CD4-positive, alpha-beta T cell (primary cell): ENCODE measurements around the gene RBP4. TPM values are rescaled to one million over a fixed set of nuclear protein-coding genes. Genes with fewer than 3 reads are reported as not detected.

Source experiments
- ATAC-seq: fragments of 200-7000 bp; cut with Tn5 transposase; one replicate; pipeline ENCODE4 v1.10.0; 2022; ENCODE audit warnings: mild to moderate bottlenecking; ENCODE audit not compliant: poor library complexity
- CTCF ChIA-PET: fragments of 350-600 bp; sonication (Branson Sonifier 250); formaldehyde crosslinking; loops from one replicate; lab custom pipeline; 2021; ENCODE audit warnings: antibody characterized with exemption, inconsistent platforms; lab: Charles Lee
- POLR2A ChIA-PET: fragments of 350-600 bp; sonication (Branson Sonifier 250); formaldehyde crosslinking; loops from one replicate; lab custom pipeline; 2021; ENCODE audit warnings: antibody characterized with exemption, inconsistent platforms; lab: Charles Lee
- DNase-seq, 14 experiments: peaks; one replicate each; pipeline ENCODE4 v3.0.0-alpha.2; 2013 to 2020; ENCODE audit warnings: mixed read lengths in 2 of 14
- H3K27ac ChIP-seq, 2 donors: one replicate each; pipeline versions ENCODE4 v1.5.1 to v1.7.0; 2013; ENCODE audit warnings: low read length in 2 of 2, low read depth in 1 of 2, mild to moderate bottlenecking in 1 of 2
- H3K27me3 ChIP-seq, 2 experiments: 1 replicate in 1 of 2; 2 replicates in 1 of 2; pipeline versions ENCODE4 v1.6.1 to v1.7.0; 2013; ENCODE audit warnings: low read length in 2 of 2, control low read depth in 1 of 2, mild to moderate bottlenecking in 1 of 2, moderate library complexity in 1 of 2; ENCODE audit not compliant: insufficient read depth in 2 of 2, control insufficient read depth in 1 of 2
- H3K36me3 ChIP-seq: one replicate; pipeline ENCODE4 v1.6.1; 2013; ENCODE audit warnings: low read length, control low read depth; ENCODE audit not compliant: insufficient read depth
- H3K4me1 ChIP-seq: one replicate; pipeline ENCODE4 v1.6.1; 2013; ENCODE audit warnings: low read length, control low read depth; ENCODE audit not compliant: insufficient read depth
- H3K4me3 ChIP-seq: one replicate; pipeline ENCODE4 v1.5.1; 2013; ENCODE audit warnings: mild to moderate bottlenecking, low read length, moderate library complexity
- H3K9me3 ChIP-seq, 2 experiments: 1 replicate in 1 of 2; 2 replicates in 1 of 2; pipeline versions ENCODE4 v1.6.1 to v1.7.0; 2013; ENCODE audit warnings: low read length in 2 of 2, mild to moderate bottlenecking in 2 of 2, control low read depth in 1 of 2, moderate library complexity in 1 of 2; ENCODE audit not compliant: control insufficient read depth in 1 of 2, insufficient read depth in 1 of 2
- H3K27ac Mint-ChIP-seq: one replicate; pipeline ENCODE4 v1.8.0; 2020; ENCODE audit warnings: mixed read lengths
- H3K27me3 Mint-ChIP-seq: one replicate; pipeline ENCODE4 v1.8.0; 2021; ENCODE audit warnings: mixed read lengths
- H3K36me3 Mint-ChIP-seq: one replicate; pipeline ENCODE4 v1.8.0; 2021; ENCODE audit warnings: low read depth, mixed read lengths
- H3K4me1 Mint-ChIP-seq: one replicate; pipeline ENCODE4 v1.8.0; 2021; ENCODE audit warnings: low read depth, mixed read lengths
- H3K4me3 Mint-ChIP-seq: one replicate; pipeline ENCODE4 v1.8.0; 2020; ENCODE audit warnings: mild to moderate bottlenecking, mixed read lengths
- H3K9me3 Mint-ChIP-seq: one replicate; pipeline ENCODE4 v1.8.0; 2020; ENCODE audit warnings: mixed read lengths
- intact Hi-C, 2 experiments: fragments of 100-400 bp; cut with DNase I in 1 of 2; cut with micrococcal nuclease in 1 of 2; formaldehyde crosslinking; loops; one replicate each; pipeline versions ENCODE4 v1.15.1 to v1.9.0; 2023 to 2025; cut with DNase I, micrococcal nuclease
- total RNA-seq, 174 experiments: library from RNA in 2 of 174; stranded (reverse) in 2 of 174; gene quantifications; one replicate each; pipeline ENCODE4 v1.2.3 and lab custom pipeline; 2021 to 2026
- TF ChIP-seq, protein P1 (sequence below): fragments of 200-600 bp; IDR thresholded peaks from one replicate; pipeline ENCODE4 v1.8.0; 2022; ENCODE audit warnings: antibody characterized with exemption, mild to moderate bottlenecking

The RBP4 gene
- total RNA-seq, 2 experiments from 2014 or later, result not detected

- ChIA-PET POLR2A (no interaction called here), CTCF (no interaction called here)
- ATAC-seq, result no peak
- H3K27ac ChIP-seq, result no peak overlapping the region
- DNase-seq, result no peak
- H3K36me3 Mint-ChIP-seq, result no peaks in the 10 kb centered on the region
- no peak overlapping the region for H3K4me3 Mint-ChIP-seq
- TF ChIP-seq, protein P1, sequence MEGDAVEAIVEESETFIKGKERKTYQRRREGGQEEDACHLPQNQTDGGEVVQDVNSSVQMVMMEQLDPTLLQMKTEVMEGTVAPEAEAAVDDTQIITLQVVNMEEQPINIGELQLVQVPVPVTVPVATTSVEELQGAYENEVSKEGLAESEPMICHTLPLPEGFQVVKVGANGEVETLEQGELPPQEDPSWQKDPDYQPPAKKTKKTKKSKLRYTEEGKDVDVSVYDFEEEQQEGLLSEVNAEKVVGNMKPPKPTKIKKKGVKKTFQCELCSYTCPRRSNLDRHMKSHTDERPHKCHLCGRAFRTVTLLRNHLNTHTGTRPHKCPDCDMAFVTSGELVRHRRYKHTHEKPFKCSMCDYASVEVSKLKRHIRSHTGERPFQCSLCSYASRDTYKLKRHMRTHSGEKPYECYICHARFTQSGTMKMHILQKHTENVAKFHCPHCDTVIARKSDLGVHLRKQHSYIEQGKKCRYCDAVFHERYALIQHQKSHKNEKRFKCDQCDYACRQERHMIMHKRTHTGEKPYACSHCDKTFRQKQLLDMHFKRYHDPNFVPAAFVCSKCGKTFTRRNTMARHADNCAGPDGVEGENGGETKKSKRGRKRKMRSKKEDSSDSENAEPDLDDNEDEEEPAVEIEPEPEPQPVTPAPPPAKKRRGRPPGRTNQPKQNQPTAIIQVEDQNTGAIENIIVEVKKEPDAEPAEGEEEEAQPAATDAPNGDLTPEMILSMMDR, result no peak
- peaks cover 60% of the 10 kb centered on the region for H3K27me3 Mint-ChIP-seq
- H3K36me3 ChIP-seq, result no peaks in the 10 kb centered on the region
- H3K4me1 ChIP-seq, result peaks cover 4% of the 10 kb centered on the region
- H3K4me3 ChIP-seq, result no peak overlapping the region
- peaks cover 18 to 27% of the 10 kb centered on the region in 2 experiments for H3K27me3 ChIP-seq
- H3K27ac Mint-ChIP-seq, result no peak overlapping the region
- peaks cover 12% of the 10 kb centered on the region for H3K4me1 Mint-ChIP-seq
- H3K9me3 ChIP-seq, result no peaks in the 10 kb centered on the region
- no peaks in the 10 kb centered on the region for H3K9me3 Mint-ChIP-seq
- intact Hi-C loops, result no loop called here
These were observed 28.4 kb downstream of the RBP4 start for GRCh38 chr10:93572606-93573005.

DNA sequence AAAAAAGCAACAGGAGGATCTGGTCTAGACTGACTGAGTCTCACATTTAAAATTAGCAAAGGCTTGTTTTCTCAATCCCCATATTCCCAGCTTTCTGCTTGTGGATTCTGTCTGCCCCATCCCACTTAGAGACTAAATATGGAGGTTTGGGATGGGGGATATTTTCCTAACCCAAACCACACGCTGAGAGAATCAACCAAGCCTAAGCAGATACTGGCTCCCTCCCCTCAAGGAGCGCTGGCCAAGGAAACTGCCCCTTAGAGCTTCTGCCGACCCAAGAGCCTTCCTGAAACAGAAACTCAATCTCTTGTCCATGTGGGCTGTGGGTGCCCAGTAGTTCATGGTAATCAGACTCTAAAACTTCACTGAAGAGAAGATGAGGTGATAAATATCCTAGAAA, 30.7 kb downstream of the RBP4 start:
- no peak overlapping the region for H3K27ac Mint-ChIP-seq

DNA sequence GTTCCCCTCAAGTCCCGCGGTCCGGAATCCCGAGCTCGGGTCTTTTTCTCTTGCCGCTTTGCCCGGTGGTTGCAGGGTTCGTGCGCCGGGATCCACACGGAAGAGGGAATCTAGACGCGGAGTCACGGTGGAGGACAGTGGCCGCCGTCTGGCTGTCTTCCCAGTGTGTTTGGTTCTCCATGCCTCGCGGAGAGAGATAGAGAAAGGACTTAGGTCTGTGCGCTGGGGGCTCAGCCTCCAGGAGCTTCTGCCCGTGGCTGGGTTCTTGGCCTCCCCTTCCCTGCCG, 33.0 kb downstream of the RBP4 start:
- H3K27ac ChIP-seq, result no peak overlapping the region
- peaks cover 0 to 4% of the 10 kb centered on the region in 2 experiments for H3K9me3 ChIP-seq
- TF ChIP-seq, protein P1, result no peak
- intact Hi-C loops, result no loop called here
- peaks cover 35 to 36% of the 10 kb centered on the region in 2 experiments for H3K27me3 ChIP-seq
- ATAC-seq (no peak), DNase-seq (no peak)
- no peak overlapping the region for H3K4me3 ChIP-seq
- no peaks in the 10 kb centered on the region for H3K36me3 ChIP-seq
- Mint-ChIP-seq H3K27ac (no peak overlapping the region), H3K36me3 (no peaks in the 10 kb centered on the region), H3K4me1 (peaks cover 1% of the 10 kb centered on the region), H3K27me3 (peaks cover 80% of the 10 kb centered on the region), H3K4me3 (no peak overlapping the region), H3K9me3 (no peaks in the 10 kb centered on the region)
- H3K4me1 ChIP-seq, result no peaks in the 10 kb centered on the region
- CTCF ChIA-PET, result no interaction called here
- POLR2A ChIA-PET, result no interaction called here

More for the DNA sequence above, 30.7 kb downstream of the RBP4 start:
- no peak overlapping the region for H3K4me3 Mint-ChIP-seq
- H3K9me3 Mint-ChIP-seq, result no peaks in the 10 kb centered on the region
- peaks cover 4% of the 10 kb centered on the region for H3K4me1 ChIP-seq
- H3K4me3 ChIP-seq, result no peak overlapping the region
- CTCF ChIA-PET, result no interaction called here
- H3K27me3 Mint-ChIP-seq, result peaks cover 76% of the 10 kb centered on the region
- H3K9me3 ChIP-seq, result peaks cover 0 to 4% of the 10 kb centered on the region in 2 experiments
- TF ChIP-seq, protein P1, result no peak
- ATAC-seq (no peak), DNase-seq (no peak)
- H3K4me1 Mint-ChIP-seq, result peaks cover 12% of the 10 kb centered on the region
- no peaks in the 10 kb centered on the region for H3K36me3 ChIP-seq
- intact Hi-C loops, result no loop called here
- H3K36me3 Mint-ChIP-seq, result no peaks in the 10 kb centered on the region
- H3K27ac ChIP-seq, result no peak overlapping the region
- POLR2A ChIA-PET, result no interaction called here
- peaks cover 31 to 36% of the 10 kb centered on the region in 2 experiments for H3K27me3 ChIP-seq
